ENCODE results near the gene CRMP1.

GRCh38 chr4:5885733-5886132, 7.2 kb downstream of the CRMP1 start:
- TF ChIP-seq GATA1 (IDR thresholded peaks at IDR 0.05; ENCODE audit: low read depth, low read length) (no peak), POLR2A (IDR thresholded peaks at IDR 0.05; ENCODE audit: low read length) (no peak)

Measured in erythroblast (primary cell).